NCI-H510A (cell line): ENCODE measurements around the gene AP4M1.
"Not testable (repeated sequence)": the region's sequence is repeated elsewhere in the genome, so short reads cannot be mapped to it uniquely, and the experiment has no call there.

Experiments
- DNase-seq: peaks from one replicate; lab custom pipeline; 2025; lab: John Stamatoyannopoulos, UW

AP4M1 gene

DNA sequence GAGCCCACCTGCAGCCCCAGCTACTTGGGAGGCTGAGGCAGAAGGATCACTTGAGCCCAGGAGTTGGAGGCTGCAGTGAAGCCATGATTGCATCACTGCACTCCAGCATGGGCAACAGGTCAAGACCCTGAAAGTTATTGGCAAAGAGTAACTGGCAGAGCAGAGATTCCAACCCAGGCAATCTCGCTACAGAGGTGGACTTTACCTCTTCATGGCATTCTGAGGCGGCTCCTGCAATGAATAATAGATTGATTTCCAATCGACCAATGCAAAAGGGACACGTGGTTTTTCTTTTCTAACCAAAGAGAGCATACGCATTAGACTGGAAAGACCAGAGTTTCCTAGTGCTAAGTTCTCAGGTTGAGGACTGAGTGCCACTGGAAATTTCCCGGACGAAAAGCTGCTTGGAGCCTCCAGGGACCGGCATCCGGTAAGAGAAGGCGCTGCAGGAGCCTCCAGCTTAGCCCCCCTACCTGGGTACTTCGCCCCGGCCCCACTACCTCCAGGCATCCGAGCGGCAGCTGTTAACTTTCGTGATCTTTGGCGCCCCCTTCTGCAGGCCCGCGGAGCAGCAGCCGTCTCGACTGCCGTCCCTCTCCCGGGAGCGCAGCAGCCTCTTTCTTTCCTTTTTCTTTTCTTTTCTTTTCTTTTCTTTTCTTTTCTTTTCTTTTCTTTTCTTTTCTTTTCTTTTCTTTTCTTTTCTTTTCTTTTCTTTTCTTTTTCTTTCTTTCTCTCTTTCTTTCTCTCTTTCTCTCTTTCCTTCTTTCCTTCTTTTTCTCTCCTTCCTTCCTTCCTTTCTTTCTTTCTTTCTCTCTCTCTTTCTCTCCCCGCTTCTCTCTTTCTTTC, 29.4 kb downstream of the AP4M1 start:
- peak; percentile 24 for DNase-seq

DNA sequence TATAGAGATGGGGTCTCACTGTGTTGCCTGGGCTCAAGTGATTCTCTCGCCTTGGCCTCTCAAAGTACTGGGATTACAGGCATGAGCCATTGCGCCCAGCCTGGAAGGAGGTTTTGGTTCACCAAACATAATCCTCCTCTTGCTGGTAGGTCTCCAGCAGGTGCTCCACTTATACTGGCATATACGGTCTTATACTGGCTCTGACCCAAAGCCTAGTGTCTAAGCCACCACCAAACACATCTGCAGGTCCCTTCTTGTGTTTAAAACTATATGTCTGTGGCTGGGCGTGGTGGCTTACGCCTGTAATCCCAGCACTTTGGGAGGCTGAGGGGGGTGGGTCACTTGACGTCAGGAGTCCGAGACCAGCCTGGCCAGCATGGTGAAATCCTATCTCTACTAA, 30.7 kb downstream of the AP4M1 start:
- DNase-seq: no peak

DNA sequence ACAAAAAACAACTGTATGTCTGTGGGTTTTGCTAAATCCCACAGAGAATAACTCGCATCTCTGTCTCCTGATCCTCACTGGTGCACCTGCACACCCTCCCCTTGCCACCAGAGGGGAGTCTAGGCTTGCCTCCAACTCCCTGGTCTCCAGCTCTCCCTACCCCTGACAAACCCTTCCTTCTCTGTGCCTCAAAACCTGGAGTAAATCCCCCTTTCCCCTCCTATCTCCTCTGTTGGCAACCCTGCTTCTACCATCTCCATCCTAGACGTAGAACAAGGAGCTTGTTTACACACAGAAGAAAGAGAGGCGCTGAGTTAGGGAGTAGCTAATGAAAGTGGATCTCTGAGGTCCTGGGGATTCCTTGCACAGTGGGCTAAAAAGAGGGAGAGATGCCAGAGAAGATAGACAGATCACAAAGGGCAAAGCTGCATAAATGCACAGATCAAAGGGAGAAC, 31.3 kb downstream of the AP4M1 start:
- DNase-seq: no peak

DNA sequence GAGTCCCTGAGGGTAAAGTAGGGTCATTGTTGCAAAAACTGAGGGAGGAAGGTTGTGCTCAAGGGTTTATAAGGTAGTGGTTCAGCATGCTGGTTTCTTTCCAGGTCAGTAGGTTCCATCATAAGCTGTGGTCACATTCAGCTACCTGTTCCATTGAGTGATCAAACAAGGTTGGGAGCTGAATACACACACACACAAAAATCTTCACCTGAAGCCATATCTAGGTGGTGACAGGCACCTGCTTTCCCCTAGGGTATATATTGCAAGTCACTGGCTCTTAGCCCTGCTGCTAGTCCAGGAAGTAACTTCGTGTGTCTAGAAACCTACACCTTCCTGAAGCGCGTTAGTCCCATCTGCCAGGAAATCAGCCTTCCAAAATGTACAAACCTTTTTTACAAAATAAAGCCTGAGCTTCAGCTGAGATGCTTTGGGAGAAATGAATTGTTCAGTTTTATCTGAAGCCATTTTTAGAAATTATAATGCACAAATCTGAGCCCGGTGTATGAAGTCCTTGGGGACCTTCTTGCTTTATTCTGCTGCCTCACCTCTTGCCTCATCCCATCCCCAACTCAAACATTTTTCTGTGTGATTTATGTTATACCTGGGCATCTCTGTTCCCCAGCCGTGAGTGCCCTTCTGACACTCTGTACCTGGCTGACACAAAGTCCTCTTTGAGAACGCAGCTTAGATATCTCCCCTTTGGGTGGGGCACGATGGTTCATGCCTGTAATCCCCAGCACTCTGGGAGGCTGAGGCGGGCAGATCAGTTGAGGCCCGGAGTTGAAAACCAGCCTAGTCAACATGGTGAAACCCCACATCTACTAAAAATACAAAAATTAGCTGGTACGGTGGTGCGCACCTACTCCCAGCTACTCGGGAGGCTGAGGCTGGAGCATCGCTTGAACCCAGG, 36.7 kb downstream of the AP4M1 start:
- DNase-seq: no peak

DNA sequence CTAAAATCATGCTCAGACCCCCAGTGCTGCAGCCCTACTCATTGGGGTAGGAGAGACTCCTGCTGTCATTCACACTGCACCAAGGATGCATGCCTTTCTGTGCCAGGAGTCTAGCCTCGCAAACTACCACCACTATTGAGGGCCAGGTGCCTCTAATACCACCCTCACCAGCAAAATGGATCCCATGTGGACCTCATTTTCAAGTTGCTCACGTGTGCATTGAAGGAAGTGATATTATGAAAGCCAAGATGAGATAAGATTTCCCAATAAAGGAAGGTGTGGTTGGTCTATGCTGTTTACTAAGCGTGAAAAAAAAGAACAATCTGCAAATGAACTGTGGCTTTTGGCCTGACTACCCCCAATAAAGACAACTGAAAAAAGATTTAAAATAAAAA, 40.1 kb downstream of the AP4M1 start:
- DNase-seq: no peak

DNA sequence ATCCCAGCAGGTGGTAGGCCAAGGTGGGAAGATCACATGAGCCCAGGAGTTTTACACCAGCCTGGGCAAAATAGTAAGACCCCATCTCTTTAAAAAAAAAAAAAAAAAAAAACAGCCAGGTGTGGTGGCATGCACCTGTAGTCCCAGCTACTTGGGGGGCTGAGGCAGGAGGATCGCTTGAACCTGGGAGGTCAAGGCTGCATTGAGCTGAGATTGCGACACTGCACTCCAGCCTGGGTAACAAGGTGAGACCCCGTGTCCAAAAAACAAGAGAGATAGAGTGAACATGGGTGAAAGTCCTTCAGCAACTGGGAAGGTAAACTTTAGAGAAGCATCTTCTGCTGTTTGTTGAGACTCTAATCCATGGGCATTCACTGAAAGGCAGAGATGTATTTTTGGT, 41.0 kb downstream of the AP4M1 start:
- no peak for DNase-seq

DNA sequence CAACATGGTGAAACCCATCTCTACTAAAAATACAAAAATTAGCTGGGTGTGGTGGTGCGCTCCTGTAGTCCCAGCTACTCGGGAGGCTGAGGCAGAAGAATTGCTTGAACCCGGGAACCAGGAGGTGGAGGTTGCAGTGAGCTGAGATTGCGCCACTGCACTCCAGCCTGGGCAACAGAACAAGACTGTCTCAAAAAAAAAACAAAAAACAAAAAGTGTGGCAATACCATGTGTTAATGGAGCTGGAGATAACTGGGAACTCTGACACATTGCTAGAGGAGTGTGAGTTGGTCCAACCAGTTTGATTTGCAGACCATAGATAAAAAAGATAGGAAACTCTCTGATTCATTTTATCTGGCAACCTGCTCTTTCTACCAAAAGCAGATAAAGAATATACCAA, 44.9 kb downstream of the AP4M1 start:
- not testable (repeated sequence) for DNase-seq

DNA sequence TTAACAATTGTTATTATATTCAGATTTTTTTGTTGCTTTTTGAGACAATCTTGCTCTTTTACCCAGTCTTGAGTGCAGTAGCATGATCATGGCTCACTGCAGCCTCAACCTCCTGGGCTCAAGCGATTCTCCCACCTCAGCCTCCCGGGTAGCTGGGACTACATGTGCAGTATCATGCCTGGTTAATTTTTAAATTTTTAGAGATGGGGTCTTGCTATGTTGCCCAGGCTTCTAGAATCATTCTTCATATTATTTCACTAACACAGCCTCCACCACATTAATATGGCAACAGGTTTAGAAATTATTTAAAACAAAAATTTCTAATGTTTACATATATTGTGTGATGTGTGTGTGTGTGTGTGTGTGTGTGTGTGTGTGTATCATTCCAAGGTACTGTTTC, 45.8 kb downstream of the AP4M1 start:
- DNase-seq: no peak

DNA sequence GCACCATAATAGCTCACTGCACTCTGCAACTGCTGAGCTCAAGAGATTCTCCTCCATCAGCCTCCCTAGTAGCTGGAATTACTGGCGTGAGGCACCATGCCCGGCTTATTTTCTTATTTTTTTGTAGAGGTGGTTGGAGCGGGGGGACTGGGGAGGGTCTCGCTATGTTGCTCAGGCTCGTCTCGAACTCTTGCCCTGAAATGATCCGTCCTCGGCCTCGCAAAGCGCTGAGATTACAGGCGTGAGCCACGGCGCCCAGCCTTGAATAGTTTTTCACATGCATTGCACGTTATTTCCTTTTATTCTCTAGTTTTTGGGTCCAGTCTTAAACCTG, 46.7 kb downstream of the AP4M1 start:
- DNase-seq: no peak

DNA sequence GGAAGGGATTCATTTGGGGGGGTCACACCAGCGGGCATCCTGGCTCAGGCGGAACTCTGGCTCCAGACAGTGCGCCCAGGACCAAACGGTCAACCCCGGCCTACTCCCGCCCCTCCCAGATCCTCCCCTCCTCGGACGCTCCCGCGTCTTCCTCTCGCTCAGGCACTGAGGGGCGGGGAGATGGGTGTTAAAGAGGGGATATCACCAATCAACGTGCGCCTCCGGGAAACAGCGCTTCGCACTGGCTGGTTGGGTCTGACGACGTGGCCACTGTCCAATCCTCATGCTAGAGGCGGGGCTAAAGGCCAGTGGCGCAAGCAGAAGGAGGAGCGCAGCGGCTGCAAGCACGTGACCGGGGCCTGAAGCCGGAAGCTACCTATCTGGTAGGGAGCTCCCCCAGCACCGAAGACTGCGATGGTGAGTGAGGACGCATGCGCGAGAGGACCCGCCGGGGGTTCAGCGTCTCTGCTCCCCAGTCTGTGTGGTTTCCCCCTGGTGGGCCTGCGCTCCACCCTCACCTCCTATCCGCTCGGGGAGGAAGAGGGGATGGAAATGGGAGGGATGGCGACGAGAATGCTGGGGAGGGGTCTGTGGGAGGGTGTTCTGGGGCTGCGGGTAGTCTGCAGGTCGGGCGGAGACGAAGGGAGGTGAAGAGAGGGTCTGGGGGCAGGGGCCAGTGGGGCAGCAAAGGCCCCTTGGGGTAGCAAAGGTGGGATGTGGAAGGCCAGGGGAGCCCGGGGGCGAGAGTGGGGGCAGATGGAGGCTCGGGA, 47.3 kb downstream of the AP4M1 start, which contains the start of gene LAMTOR4:
Gene LAMTOR4 (plus strand): TSS at position 360 of the 770 bp plus-strand sequence. CDS start 55 bp downstream, at position 415.
- peak; percentile 95 for DNase-seq

DNA sequence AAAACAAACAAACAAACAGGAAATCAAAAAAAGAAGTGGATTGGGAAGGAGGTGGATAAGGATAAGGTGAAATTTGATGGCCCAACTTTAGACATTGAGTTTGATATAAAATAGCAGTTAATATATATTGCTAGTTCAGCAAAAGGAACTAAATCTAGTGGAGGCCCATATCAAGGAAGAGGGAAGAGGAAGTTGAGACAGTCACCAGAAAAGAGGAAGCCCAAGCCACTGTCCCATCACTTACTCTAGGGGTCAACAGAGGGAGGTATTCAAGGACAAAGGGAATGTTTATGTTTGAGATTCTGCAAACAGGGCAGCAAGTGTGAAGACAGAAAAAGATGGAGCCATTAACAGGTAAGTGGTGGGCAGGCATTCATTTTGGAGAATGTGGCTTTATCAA, 51.0 kb downstream of the AP4M1 start:
- no peak for DNase-seq

DNA sequence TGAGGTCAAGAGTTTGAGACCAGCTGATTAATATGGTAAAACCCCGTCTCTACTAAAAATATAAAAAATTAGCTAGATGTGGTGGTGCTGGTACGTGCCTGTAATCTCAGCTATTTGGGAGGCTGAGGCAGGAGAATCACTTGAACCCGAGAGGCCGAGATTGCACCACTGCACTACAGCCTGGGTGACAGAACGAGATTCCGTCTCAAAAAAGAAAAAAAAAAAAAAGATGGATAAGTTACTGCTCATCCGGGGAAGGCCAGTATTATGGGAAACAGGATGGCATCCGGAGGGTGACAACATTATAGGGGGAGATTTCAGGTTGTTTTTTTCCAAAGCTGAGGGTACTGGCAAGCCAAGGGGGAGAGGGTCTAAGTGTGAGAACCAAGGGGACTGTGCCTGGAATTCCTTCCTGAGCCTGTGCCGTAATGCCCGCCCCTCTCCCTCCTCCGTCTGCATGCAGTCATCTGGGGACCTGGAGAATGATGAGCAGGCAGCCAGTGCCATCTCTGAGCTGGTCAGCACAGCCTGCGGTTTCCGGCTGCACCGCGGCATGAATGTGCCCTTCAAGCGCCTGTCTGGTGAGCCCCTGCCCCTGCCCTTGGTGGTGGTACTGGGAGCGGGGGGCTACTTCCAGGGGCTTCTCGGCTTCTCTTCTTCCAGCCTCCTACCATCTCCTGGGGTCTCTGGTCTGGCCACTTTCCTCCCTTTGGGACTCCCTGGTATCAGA, 51.7 kb downstream of the AP4M1 start:
- no peak for DNase-seq

DNA sequence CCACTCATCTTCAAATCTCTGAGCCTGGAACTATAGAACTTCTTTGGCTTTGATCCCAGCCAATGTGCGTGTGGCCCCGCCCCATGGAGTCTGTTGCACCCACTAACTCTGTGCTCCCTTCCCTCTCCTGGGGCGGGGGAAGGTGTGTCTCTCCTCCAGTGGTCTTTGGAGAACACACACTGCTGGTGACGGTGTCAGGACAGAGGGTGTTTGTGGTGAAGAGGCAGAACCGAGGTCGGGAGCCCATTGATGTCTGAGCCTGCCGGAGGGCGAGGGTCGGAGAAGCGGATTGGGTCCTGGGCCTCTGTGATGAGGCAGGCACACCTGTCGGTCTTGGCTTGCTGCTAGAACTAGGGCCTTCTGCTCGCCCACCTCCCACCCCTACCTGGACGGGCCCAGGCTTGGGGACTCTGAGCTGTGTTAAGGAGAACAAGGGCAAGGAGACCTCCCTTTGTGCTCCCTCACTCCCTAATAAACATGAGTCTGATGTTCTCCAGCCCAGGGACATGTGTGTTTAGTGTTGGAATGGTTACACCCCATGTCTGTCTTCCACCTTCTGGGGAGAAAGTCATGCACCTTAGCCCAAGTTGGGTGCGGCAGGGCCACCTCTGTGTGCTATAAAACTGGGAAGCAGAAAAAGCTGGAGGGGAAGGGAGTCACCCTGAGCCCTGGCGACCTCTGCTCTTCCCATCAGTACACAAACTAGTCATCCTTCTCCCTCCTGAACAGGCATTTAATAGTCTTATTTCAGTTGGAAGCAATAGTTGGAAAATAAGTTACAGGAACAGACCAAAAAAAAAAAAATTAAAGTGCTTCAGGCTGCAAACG, 52.5 kb downstream of the AP4M1 start:
- no peak for DNase-seq

DNA sequence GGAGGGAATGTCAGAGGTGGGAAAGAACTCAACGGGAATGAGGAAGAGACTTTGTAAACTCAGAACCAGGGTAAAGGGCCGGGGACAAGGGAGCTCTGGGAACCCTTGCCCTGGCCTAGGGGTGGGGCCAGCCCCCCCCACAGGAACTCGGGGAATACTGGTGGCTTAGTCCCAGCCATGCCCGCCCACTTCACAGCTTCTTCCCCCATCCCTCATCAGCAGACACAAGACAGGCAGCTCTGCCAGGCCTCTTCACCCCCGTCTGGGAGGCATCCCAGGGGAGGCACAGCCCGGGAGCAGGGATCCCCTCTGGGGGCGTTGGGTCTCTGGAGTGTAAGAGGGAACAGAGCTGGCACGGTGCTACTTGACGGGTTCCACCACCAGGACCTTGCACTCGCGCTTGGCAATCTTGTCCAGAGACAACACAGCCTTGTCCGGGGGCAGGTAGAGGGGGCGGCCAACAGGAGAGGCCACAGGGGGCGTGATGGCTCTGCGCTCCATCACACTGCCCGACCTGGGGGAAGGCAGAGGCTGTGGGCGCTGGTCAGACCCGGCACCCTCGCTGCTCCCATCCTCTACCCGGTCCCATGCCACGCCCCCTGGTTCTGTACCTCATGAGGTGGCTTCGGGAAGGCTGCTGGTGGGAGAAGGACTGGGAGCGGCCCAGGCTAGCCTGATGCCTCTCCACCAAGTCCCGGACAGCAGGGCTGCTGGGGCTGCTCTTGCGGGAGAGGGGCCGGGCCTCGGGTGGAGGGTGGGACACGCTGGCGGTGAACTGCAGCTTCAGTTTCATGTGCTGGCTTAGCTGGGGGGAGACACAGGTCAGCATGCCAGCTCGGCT, 53.4 kb downstream of the AP4M1 start:
- DNase-seq: no peak

DNA sequence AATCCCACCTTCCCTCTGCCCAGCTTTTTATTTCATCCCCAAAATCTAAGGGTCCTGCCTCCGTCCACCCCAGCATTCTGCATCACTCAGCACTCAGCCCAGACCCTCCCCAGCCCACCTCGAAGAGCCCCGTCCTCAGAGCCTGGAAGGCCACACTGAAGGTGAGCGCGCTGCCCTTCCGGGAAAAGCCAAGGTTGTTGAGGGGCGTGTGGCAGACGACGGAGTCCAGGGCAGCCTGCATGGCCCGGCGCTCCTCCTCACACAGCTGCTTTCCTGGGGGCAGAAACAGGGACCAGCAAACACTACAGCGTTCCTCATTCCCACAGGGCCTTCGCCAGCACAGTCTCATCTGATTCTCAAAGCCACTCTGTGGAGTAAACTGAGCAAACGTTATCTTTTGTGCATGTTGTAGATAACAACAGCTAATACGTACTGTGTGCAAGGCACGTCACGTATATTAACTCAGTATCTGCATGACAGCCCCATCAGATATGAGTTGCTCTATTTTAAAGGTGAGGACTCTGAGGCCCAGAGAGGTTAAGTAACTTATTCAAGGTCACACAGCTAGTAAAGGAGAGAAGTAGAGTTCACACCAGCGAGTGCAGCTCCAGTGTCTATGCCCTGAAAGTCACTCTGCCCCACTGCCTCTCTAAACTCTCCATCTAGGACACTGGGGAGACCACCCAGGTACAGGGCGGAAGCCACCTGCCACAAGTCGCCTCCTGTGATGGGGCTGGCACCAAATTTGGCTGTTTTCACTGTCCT, 54.3 kb downstream of the AP4M1 start:
- no peak for DNase-seq

DNA sequence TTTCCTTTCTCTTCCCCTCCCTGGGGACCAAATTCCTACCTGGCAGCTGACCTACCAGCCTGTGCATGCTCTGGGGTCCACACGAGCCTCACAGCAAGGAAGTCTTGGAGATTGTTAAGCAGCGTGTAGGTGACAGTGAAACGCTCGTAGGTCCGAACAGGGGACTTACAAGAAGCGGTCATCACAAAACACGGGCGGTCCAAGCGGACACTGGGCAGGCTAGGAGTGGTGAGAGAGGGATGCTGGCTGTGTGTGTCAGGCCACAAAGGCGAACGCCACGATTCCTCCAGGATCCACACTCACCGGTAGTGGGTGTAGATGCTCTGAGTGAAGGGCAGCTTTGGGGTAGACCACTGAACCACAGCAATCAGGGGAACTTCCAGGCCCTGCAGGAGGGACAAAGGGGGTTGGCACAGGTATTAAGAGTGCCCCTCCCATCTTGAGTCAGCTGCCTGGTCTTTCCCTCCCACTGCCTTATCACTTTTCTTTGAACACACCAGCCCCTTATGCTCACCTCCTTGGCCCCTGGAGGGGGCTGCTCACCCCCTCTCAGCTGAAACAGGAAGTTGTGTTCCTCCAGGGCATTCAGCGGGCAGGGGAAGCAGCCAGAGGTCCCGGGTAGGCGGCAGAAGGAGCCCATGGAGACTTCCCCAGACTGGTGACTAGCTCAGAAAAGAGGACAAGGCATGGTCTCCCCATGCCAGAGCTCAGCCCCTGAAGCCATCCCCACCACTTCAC, 55.1 kb downstream of the AP4M1 start:
- no peak for DNase-seq

DNA sequence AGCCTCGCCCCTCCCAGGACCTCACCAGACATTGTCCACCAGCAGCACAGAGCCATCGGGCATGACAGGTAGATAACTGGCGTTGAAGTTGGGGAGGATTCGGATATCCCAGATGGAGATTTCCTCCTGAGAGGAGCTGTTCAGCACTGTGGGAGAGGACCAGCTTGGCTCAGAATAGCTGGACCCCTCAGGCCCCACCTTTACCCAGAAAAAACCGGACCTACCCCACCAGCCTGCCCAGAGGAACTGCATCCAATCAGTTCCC, 55.6 kb downstream of the AP4M1 start:
- DNase-seq: no peak
